COR-L47 (cell line): ENCODE measurements around the gene COX14.
"Not testable (repeated sequence)": the region's sequence is repeated elsewhere in the genome, so short reads cannot be mapped to it uniquely, and the experiment has no call there.

Experiments used
- DNase-seq: peaks from one replicate; lab custom pipeline; 2025; lab: John Stamatoyannopoulos, UW

COX14 gene

GRCh38 chr12:50111693-50112455, at the start of gene COX14:
Gene COX14 (plus strand): TSS chr12:50112236. CDS start chr12:50120044, 7,808 bp downstream.
- peak; percentile 100 for DNase-seq

- no peak for DNase-seq
Measured at GRCh38 chr12:50062728-50063460, 49.1 kb upstream of the COX14 start.

GRCh38 chr12:50065726-50066310, 46.2 kb upstream of the COX14 start:
- DNase-seq, result no peak

- no peak for DNase-seq
Measured at GRCh38 chr12:50066402-50066801, 45.6 kb upstream of the COX14 start.

- no peak for DNase-seq
Measured at GRCh38 chr12:50069069-50069468, 43.0 kb upstream of the COX14 start.

GRCh38 chr12:50069539-50069938, 42.5 kb upstream of the COX14 start:
- no peak for DNase-seq

- peak; percentile 71 for DNase-seq
Measured at GRCh38 chr12:50070314-50071060, 41.5 kb upstream of the COX14 start.

- no peak for DNase-seq
Measured at GRCh38 chr12:50072198-50072907, 39.7 kb upstream of the COX14 start.

GRCh38 chr12:50073206-50073605, 38.8 kb upstream of the COX14 start:
- DNase-seq, result no peak

- DNase-seq, result no peak
Measured at GRCh38 chr12:50073712-50074111, 38.3 kb upstream of the COX14 start.

GRCh38 chr12:50074936-50075807, 36.9 kb upstream of the COX14 start:
- DNase-seq, result peak; percentile 53

GRCh38 chr12:50075808-50076170, 36.2 kb upstream of the COX14 start:
- no peak for DNase-seq

- no peak for DNase-seq
Measured at GRCh38 chr12:50077099-50077498, 34.9 kb upstream of the COX14 start.

GRCh38 chr12:50078281-50078680, 33.8 kb upstream of the COX14 start:
- no peak for DNase-seq

GRCh38 chr12:50079771-50080170, 32.3 kb upstream of the COX14 start:
- DNase-seq, result no peak

GRCh38 chr12:50081096-50081808, 30.8 kb upstream of the COX14 start:
- no peak for DNase-seq

- no peak for DNase-seq
Measured at GRCh38 chr12:50082644-50083043, 29.4 kb upstream of the COX14 start.

GRCh38 chr12:50083301-50083700, 28.7 kb upstream of the COX14 start:
- DNase-seq, result no peak

- DNase-seq, result not testable (repeated sequence)
Measured at GRCh38 chr12:50084409-50084774, 27.6 kb upstream of the COX14 start.
